Activated CD4-positive, alpha-beta T cell treated with anti-CD3 and anti-CD28 coated beads for 48 hours (primary cell): ENCODE measurements around the gene SLC25A33.

Experiments used
- DNase-seq: peaks from one replicate; pipeline ENCODE4 v3.0.0-alpha.2; 2020

The SLC25A33 gene

GRCh38 chr1:9589144-9589718 lies 50.0 kb downstream of the SLC25A33 start:
- peak; percentile 59 for DNase-seq

- peak; percentile 22 for DNase-seq
Observed at GRCh38 chr1:9589719-9590157, 50.5 kb downstream of the SLC25A33 start.

DNA sequence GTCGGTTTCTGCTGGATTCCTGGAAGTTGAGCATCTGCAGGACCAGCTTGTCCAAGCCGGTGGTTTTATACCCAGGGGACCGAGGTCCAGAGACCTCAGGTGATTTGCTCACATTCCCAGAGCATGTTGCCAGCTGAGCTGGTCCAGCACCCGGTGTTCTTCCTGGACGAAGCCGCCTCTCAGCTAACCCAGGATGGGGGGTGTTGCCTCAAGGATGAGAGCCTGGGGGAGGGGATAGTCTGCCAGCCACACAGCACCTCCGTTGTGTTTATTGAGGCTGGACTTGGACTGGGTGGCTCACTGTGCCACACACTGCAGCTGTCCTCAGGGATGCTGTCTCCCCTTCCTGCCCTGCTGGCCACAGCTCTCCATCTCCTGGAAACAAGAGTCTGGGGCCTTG lies 50.9 kb downstream of the SLC25A33 start:
- no peak for DNase-seq

DNA sequence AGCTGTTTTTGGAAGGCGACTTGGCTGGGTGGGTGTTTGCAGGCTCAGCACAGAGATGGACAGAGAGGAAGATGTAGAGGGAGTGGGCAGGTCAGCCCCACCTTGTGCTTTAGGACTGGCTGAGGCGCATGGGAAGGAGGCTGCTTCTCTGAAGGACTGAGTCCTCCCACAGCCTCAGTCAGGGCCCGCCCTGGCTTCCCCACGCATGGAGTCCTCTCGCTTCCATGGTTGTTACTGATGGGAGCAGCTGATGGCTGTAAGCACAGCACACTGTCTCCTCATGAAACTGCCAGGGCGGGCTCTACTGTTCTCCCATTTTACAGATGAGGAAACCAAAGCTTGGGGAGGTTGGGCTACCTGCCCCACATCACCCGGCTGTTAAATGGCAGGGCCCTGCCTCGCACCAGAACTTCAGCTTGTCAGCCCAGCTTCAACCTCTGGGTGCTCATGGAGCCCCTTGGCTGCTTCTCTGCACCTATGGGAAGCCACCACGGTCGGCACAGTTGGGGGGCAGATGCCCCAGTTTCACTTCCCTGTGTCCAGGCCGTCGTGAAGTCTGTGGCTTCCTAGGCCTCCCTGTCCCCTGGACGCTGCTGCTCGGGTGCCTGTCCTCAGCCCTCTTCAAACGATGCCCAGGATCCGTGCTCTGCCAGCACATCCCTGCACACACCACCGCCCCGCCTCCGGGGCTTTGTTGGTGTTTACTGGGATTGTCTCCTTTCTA lies 51.8 kb downstream of the SLC25A33 start:
- no peak for DNase-seq

DNA sequence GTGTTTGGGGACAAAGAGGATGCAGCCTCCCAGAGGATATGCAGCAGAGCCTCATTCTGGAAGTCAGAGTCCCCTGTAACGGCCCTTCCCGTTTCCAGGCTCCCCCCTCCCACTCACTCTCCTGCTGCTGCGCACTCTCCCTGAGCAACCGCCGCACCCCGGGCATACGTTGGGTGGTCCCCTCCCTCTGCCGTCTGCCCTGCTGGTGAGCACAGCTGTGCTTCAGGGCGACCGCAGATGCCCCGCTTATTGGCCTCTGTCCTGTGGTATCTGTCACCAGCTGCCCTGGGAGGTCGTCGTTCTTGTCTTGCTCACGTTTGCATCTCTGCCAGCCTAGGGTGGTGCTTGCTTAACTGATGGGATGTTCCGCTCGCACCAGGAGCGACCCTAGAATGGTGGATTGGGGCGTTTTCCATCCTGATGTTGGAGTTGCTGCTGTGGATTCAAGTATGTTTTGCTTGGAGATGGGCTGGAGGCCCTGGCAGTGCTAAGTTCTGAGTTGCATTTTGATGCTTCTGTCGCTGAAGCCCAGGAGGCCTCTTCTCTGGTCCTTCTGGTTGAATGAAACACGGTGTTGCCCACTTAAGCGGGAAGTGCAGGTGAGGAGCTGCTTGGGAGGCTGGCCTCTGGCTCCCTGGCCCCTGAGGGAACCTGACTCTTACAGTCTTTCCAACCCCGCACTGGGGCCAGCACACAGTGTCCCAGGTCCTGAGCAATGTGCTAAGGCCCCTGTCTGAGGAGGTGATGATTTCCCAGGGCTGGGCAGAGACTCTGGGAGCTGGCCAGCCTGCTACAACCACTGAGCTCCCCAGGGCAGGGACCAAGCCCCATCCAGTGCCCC lies 52.6 kb downstream of the SLC25A33 start:
- DNase-seq: no peak

- DNase-seq: no peak
Observed at GRCh38 chr1:9592510-9593075, 53.3 kb downstream of the SLC25A33 start.

DNA sequence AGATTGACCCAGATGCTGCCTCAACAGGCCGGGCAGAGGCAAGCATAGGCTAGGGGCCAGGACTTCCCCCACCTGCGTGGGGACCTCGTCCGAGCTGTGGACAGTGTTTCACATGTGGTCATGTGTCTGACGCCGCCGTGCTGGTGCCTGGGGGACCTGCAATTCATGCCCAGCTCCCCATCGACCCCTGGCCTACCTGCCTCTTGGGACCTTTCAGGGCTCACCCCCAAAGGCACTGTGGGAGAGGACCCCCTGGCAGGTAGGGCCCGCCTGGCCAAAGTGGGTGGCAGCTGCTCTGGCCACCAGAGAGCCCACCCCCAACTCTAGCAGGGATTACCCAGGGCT lies 53.9 kb downstream of the SLC25A33 start:
- DNase-seq: no peak

- peak; percentile 66 for DNase-seq
Observed at GRCh38 chr1:9593492-9594465, 54.5 kb downstream of the SLC25A33 start.

DNA sequence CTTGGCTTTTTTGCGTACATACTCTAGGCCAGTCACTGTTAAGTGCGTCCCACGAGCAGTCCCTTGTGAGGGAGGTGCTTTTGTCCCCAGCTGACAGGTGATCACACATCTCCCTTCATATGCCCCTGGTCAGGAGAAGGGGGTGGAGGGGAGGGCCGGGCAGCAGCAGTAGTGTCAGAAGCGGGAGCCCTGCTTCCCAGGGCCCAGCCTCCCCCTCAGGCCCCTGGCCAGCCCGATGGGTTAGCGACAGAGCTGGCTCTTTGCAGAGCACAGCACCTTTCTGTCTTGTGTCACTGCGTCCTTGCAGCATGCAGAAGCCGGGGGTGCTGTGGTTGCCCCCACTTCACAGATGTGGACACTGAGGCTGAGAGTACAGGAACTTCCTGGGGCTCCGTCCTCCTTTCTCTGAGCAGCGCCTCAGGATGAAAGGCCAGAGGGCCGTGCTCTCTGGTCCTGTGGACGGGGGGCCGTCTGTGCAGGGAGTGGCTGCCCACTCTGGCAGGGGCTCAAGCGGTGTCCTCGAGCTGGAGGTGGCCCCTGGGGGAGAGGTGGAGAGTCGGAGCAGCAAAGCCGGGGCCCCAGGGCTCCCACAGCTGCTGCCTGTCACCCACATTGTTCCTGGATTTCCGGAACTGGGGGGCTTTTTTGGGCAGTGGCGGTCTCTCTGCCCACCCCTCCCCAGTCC lies 55.3 kb downstream of the SLC25A33 start:
- DNase-seq: no peak

DNA sequence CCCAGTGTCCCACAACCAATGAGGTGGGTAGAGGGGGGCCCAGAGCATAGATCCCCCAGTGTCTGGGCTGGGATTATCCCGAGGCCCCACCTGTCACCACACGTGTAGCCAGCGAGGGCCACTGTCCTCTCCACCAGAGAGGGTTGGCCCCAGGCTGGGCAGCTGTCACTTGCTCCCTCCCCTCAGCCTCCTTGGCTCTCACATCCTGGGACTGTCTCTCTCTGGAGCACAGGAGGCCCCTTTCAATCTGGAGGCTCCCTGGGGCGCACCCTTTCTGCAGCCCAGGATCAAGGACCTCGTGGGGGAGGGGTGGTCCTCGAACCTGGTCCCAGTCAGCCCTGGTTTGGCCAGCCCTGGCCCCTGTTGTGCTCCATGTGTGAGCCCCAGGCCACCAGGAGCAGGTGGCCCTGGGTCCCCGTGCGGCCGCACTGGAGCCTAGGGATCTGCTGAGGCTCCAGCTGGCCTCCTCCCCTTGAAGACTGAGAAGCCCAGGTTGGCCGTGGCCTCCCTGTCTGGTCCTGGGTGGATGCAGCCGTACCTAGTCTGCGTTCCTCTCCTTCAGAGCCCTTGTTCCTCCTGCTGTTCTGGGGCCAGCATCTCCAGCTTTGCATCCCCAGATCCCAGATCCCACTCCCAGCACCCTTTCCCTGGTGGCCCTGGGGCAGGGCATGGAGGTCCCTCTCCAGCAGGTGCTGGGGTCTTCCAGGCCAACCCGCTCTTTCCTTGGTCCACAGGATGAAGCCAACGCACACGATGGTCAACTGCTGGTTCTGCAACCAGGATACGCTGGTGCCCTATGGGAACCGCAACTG lies 56.1 kb downstream of the SLC25A33 start:
- no peak for DNase-seq

GRCh38 chr1:9595968-9596340 lies 56.7 kb downstream of the SLC25A33 start:
- no peak for DNase-seq

DNA sequence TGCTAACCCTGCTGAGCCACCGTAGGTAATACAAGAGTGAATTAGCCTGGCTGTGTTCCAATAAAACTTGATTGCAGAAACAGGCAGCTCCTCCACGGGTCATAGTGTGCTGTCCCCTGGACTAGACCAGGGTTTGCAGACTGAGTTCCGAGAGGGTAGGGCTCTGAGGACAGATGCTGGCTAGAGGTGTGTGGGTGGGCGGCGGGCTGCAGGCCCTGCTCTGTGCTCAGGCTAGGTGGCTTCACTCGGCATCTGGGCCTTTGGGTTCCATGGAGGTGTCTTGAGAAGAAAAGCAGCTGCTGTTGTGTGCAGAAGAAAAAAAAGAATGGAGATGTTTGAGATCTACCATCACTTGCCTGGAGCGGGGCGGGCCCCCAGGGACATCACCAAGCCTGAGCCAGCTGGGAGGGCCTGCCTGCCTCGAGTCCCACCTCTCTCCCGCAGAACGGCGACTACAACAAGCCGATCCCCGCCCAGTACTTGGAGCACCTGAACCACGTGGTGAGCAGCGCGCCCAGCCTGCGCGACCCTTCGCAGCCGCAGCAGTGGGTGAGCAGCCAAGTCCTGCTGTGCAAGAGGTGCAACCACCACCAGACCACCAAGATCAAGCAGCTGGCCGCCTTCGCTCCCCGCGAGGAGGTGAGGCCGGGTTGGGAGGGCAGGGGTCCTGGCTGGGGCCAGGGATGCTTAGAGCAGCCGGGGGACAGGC lies 57.3 kb downstream of the SLC25A33 start:
- DNase-seq: no peak

DNA sequence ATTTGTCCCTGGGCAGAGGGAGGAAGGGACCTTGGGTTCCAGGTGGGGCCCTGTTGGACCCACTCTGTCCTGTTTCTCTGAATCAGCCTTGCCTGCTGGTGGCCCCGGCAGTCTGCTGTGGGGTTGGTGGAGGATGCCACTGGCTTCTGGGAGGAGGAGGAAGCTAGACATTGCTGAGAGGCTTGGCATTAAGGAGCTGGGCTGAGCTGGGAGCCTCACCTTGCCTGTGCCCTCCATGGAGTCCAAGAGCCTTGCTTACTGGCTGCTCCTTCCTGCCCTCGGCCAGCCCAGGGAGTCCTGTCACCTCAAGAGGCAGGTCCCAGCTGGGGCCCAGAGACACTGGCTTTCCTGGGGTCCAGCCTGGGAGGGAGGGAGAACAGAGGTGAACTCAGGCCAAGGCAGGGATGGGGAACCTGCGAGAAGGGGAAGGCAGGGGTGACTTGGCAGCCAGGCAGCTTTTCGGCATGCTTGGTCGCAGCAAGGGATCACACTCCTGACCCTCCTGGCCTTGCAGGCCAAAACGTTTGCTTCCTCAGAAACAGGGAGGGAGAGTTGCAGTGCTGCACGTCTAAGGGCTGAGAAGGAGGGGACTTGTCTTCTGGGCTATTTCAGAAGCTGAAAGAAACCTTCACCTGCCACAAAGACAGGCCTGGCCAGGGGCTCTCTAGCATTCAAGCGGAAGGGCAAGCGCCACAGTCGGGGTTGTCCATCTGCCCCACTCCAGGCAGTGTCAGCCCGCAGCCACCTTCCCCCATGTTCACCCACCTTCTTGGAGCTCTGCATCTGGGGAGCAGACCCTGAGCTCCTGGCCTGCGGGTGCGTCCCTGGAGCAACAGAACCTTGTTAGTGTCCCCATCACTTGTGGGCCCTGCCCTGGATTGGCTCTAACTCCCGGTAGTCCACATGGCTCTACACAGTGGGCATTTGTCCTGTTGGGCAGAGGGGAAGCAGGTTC lies 58.4 kb downstream of the SLC25A33 start:
- DNase-seq: no peak

- no peak for DNase-seq
Observed at GRCh38 chr1:9598316-9598700, 59.0 kb downstream of the SLC25A33 start.

DNA sequence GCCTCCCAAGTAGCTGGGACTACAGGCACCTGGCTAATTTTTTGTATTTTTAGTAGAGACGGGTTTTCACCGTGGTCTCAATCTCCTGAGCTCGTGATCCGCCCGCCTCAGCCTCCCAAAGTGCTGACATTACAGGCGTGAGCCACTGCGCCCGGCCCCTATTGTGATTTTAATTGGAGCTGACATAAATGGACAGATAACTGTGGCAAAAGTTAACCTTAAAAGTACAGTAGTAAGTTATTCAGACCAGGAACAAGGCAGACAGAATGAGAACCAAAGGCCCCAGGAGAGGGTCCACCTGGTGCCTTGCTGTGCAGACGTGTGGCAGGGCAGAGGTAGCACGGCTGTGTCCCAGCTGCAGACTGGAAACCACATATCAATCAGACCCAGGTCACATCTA lies 60.5 kb downstream of the SLC25A33 start:
- DNase-seq: no peak

- no peak for DNase-seq
Observed at GRCh38 chr1:9600861-9601834, 61.9 kb downstream of the SLC25A33 start.

DNA sequence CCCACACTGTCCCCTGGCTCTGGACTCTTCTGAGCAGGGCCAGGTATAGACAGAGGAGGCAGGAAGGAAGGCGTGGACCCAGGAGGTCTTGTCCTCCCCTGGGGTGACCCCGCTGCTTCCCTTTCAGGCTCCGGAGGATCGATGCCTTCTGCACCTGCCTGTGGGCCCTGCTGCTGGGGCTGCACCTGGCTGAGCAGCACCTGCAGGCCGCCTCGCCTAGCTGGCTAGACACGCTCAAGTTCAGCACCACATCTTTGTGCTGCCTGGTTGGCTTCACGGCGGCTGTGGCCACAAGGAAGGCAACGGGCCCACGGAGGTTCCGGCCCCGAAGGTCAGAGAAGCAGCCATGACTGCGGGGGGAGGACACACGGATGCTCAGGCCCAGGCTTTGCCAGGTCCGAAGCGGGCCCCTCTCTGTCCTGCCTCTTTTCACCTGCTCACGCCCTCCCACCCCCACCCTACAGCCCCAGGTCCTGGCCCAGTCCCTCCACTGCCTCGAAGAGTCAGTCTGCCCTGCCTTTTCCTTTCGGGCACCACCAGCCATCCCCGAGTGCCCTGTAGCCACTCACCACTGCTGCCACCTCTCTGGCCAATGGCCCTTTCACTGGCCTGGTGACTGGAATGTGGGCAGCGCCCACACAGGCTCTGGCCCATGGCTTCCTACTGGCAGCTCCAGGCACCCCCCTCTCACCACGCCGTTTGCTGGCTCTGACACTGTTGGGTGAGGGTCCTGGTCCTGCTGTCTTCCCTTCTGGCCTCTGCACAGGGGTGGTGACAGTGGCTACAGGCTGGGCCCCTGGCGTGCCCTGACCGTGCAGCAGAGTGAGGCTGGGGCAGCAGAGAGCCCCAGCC lies 62.9 kb downstream of the SLC25A33 start:
- DNase-seq: no peak
